GM19468 (cell line): ENCODE results near the gene ZNF619.

Experiments used
- ATAC-seq: cut with Tn5 transposase; IDR thresholded peaks from one replicate; pipeline ENCODE4 v1.9.1; 2021; ENCODE audit warnings: mild to moderate bottlenecking, moderate library complexity, moderate number of reproducible peaks; ENCODE audit not compliant: unreplicated experiment; ENCODE audit errors: extremely low read depth

The ZNF619 gene

DNA sequence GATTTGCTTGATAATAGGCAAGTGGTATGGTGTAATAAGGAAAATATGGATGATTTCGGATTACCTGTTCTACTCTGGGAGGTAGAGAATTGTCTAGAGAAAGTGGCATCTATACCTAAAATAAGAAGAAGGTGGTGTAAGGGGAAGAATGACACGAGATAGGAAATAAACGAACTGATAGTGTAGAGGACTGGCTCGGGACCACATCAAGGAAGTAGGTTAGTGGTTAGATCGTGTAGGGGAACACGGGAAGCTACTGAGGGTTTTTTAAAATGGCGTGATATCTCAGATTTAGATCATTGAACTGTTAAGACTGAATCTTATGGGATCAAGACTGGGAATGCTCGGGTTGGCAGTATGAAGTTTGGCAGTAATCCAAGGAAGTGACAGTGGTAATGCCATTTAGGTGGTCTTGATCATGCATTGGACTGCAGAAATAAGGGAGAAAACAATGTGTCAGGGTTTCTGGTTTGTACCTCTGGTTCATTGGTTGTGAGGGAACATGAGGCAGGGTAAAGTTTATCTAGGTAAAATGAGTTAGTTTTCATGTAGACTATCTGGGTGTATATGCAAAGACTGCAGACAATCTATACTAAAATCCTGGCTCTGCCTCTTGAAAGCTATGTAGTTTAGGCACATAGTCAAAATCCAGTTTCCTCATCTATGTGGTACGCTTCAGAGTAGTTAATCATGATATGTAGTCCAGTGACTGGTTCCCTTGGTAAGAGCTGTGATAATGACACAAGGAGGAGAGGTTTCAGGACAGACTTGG is 12.4 kb upstream of the ZNF619 start:
- ATAC-seq: no peak

DNA sequence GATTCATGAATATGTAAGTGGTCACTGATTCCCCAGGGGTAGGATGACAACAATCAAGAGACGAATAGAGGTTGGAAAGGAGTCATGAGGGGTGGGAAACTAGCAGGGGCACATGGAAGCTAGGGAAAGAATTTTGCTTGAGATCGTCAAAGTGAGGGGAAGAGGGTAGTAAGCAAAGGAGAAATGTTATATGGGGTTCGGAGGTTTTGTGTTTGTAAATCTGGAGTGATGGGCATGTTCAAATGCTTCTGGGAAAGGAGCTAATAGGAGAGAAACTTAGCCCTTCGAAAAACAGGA is 11.9 kb upstream of the ZNF619 start:
- no peak for ATAC-seq

DNA sequence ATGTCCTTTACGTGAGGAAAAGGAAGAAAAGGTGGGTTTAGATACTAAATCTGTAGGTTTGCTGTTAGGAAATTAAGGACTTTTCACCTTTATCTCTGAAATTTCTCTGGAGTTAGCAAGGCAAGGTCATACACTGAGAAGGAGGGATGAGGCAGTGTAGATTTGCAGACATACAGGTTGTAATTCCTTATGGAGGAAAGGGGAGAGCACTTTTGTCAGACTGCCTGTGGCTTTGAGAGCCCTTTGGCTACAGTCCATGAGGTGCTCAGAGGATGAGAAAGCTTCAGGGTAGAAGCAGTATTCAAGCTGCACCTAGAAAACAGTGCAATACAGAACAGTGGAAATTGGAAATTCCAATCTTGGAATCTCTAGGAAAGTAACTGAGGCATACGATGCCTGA is 11.5 kb upstream of the ZNF619 start:
- ATAC-seq: no peak

DNA sequence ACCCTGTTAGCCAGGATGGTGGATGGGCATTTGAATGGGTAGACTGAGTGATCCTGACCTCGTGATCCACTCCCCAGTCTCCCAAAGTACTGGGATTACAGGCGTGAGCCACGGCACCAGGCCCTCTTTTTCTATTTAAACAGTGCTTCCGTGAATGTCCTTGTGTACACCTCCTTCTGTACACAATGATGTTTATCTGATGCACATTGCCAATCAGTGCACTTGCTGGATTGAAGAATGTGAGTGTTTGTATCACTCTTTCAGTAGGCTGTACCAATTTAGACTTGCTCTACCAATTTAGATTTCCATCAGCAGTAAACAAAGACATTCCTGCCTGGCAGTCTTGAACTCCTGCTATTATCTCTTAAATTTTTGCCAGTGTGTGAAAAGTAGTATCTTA is 8.9 kb upstream of the ZNF619 start:
- ATAC-seq: no peak

DNA sequence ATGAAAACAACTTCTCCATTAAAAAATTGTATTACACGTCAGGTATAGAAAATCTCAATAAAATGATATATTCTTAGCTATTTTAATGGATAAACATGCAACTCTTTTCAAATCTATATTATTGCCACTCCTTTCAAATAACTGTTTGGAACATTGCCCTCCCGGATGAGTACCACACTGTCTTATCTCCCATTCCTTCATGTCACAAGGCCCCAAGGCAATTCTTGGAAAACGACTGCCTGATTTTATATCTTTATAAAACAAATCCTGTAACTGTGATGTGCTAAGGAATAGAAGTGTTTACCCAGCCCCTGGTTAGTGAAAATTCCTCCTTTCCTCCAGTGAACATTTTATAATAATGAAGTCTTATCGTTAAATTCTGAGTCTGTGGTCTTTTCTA is 6.2 kb upstream of the ZNF619 start:
- no peak for ATAC-seq

DNA sequence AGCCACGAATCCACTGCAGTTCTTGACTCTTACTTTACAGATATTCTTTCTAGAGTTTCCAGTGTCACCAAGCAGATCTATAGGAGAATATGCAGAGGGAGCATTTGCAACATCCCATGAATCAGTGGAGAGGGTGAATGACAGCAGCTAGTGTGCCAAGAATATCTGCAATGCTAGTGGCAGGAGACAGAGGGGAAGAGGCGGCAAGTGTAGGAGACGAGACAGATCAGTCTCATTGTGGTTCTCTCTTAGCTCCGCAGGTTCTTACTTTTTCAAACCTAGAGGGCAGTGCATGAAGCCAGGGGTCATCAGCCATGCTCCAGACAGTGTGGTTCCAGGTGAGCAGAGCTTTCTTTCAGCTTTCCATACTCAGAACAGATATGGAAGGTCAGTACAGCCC is 744 bp downstream of the ZNF619 start:
- ATAC-seq: no peak

DNA sequence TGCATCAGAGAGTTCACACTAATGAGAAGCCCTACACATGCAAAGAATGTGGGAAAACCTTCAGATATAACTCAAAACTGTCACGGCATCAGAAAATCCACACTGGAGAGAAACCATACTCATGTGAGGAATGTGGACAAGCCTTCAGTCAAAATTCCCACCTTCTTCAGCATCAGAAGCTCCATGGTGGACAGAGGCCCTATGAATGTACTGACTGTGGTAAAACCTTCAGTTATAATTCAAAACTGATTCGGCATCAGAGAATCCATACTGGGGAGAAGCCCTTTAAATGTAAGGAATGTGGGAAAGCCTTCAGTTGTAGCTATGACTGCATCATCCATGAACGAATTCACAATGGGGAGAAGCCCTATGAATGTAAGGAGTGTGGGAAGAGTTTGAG is 10.2 kb downstream of the ZNF619 start:
- ATAC-seq: no peak

DNA sequence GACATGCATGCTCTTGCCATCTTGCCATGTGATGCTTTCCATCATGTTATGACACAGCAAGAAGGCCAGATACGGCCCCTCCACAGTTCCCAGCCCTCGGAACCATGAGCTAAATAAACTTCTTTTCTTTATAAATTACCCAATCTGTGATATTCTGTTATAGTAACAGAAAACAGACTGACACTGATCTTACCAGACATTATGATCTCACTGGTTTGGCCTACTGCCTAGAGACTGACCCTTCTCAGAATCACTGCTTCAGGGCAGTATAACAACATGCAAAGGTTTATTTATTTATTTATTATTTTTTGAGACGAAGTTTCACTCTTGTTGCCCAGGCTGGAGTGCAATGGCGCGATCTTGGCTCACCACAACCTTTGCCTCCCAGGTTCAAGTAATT is 14.0 kb downstream of the ZNF619 start:
- no peak for ATAC-seq

DNA sequence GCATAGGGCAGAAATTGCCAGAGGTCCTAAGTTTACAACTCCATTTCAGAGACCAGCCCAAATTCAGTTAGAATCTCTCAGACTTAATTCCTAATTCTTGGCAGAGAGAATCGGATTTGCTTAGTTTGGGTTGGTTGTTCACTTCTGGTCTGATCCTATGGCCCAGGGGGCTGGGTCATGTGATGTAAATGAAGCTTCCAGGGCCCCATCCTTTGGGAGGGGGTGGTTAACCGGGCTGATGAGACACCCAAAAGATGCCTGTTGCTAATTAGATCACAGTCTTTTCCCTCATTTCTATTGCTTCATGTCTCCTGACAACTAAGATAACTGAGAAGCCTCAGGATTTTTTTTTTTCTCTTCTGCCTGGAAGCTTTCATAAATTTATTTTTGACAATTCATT is 17.8 kb downstream of the ZNF619 start:
- ATAC-seq: no peak

DNA sequence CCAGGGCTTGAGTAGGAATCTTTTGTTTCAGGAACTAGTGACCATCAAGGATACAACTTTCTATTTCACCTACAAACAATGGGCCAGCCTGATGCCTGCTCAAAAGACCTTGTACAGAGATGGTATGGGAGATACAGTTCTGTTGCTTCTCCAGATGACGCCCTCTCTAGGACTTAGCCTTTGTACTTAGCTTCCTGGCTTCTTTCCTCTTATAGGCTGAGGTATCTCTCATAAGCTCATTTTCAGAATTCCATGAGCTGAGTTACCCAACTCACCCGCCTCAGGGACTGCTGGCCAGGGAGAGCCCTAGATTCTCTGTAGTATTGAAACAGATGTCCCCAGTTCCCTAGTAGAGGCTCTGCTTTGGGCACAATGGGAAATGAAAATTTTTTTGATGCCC is 20.4 kb downstream of the ZNF619 start:
- ATAC-seq: no peak

DNA sequence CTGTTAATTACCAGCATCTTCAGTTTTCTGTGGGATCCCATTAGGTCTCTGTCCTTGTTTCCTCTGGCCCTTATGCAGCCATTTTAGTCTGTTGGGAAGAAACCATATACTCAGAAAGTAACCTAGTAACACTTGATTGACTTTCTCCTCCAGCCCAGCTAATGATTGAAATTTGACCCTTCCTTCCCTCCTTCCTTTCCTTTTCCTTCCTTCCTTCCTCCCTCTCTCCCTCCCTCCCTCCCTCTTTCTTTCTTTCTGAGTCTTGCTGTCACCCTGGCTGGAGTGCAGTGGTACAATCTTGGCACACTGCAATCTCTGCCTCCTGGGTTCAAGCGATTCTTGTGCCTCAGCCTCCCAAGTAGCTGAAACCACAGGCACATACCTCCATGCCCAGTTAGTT is 23.0 kb downstream of the ZNF619 start:
- ATAC-seq: no peak

DNA sequence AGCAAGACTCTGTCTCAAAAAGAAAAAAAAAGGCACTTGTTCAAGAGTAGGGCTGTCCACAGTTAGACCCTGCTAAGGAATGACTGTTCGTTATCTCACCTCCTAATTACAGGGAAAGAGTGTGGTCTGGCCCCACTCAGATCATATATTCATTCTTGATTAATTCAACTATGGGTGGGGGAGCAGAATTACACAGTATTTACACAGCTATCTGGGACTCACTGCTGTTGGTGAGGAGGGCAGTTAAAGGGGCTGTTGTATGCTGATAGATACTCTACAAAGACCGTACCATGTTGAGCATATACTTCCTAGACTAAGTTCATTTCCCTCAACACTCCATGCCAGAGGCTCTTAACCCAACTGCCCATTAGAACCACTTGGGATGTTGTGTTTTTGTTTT is 25.1 kb downstream of the ZNF619 start:
- no peak for ATAC-seq

DNA sequence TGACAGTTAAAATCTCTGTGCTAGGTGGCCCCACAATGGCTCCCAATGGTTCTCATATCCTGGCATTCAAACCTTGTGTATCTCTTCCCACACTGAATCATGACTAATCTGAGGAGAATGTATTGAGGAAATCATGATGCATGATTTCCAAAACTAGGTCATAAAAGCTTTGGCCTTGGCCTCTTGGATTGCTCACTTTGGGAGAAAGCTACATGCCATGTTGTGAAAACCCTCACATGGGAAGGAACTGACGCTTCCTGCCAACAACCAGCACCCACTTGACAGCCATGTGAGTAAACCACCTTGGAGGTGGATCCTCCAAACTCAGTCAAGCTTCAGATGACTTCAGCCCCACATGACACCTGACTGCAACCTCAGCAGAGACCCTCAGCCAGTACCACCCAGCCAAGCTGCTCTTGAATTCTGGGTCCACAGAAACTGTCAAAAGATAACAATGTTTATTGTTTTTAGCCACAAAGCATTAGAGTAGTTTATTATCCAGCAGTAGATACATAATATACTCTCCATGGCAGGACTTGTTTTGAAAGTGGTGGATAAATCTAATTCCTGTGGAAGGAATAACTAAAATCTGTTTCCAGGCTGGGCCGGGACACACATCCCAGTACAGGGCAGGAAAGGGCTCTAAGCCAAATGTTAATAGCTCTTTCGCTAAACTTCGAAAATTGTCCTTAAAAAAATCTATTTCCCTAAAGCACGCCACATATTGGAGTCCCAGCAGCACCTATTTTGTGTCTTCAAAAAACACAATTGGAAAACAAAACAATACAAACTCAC is 27.9 kb downstream of the ZNF619 start:
- no peak for ATAC-seq

DNA sequence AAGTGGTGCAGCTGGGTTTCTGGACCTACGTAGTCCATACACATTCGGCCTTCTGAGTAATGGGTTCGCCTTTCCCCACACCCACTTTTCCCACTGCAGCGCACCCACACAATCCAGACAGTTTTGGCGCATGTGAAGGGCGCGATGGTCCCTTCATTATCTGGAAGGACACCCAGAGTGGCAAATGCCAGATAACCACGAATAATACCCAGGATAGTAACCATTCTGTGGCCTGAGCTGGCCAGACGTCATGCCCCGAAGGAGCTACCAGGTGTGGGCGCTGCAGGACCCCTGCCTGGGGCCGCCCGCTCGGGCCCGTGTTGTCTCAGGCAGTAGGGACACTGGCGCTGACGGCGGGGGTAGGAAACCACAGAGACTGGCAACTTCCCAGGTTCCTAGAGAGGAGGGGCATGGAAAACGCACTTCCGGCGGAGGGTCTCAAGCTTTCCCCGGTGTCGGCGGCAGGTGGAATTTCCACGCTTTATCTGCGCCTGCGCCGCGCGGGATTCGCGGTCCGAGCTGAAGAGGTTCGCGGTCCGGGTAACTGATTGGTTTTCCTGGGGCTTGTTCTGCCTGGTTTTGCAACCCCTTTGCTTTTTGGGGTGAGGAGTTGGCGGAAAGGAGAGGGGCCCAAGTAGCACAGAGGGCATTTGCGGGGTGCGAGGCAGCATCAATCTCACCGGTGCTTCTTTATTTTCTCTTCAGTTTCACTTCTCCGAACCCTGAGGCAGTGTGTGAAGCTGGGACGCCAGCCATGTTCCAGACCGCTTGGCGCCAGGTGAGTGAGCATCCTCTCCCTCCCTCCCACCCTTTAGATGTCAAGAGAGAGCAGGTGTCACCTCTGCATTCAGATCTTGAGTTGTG is 28.9 kb downstream of the ZNF619 start, which contains the start of gene ZNF620:
TSS of gene ZNF620 (plus strand) at position 441 of the 864 bp plus-strand sequence. CDS start at position 755, 314 bp downstream.
- peak; percentile 22 for ATAC-seq

DNA sequence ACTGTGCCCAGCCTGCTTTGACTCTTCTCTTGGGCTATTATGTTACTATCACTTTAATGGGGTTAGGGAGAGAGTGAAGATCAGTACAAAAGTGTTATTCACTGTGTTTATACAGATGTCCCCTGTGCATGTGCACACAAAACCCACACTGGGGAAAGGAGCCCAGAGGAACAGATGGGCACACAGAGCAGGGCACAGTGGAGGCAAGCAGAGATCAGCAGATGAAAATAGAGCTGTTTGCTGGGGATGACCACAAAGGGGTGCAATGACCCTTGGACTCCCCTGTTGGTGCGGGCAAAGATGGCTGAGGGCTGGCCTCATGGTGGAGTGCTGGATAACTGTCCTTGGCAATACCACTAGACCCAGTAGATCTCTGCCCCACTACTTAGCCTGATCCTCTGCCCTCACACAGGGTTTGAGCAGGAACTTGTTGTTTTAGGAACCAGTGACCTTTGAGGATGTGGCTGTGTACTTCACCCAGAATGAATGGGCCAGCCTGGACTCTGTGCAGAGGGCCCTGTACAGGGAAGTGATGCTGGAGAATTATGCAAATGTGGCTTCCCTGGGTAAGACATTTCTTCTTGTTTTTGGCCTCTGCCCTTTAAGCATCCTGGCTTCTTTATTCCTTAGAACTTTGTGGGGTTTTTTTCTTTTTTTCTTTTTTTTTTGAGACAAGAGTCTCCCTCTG is 34.3 kb downstream of the ZNF619 start:
- ATAC-seq: no peak

DNA sequence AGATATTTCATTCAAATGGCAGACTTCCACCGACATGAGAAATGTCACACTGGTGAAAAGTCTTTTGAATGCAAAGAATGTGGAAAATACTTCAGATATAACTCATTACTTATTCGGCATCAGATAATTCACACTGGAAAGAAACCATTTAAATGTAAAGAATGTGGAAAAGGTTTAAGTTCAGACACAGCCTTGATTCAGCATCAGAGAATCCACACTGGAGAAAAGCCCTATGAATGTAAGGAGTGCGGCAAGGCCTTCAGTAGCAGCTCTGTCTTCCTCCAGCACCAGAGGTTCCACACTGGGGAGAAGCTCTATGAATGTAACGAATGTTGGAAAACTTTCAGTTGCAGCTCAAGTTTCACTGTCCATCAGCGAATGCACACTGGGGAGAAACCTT is 39.3 kb downstream of the ZNF619 start:
- ATAC-seq: no peak

DNA sequence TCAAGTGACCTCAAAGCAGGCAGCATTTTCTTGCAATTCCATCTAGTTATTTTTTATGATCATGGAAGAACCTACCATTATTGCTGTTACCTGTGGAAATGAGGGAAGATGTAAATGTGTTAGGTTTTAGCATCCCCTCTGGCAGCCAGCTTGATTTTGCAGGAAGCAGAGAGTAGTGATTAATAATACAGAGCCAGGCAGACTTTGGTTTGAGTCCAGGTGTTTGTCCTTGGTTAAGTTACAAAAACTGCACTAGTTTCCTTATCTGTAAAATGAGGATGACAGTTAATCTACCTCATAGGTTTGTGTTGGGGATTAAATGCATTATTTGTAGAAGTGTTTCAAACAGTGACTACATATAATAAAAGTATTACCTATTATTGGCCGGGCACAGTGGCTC is 41.1 kb downstream of the ZNF619 start:
- ATAC-seq: no peak

DNA sequence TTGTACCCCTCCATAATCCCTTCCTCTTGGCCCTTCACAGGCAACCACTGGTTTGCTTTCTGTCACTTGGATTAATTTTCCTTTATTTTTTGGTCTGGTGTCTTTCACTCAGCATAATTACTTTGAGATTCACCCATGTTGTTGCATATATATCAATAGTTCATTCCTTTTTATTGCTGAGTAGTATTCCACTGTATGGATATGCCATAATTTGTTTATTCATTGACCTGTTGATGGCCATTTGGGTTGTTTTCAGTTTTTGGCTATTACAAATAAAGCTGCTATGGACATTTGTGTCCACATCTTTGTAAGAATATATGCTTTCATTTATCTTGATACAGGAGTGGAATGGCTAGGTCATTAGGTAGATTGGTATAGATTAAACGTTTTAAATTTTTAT is 41.9 kb downstream of the ZNF619 start:
- no peak for ATAC-seq

DNA sequence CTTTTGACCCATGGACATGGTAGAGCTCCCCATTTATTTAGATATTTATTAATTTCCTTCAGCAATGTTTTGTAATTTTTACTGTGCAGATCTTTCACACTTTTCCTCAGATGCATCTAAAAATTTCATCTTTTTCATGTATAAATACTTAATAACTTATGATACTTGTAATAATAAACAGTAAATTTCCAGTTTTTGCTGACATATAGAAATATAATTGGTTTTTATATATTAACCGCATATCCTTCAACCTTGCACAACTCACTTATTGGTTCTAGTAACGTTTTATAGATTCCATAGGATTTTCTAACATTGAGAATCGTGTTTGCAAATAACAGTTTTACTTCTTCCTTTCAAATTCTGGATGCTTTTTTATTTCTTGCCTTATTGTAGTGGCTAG is 44.3 kb downstream of the ZNF619 start:
- no peak for ATAC-seq

DNA sequence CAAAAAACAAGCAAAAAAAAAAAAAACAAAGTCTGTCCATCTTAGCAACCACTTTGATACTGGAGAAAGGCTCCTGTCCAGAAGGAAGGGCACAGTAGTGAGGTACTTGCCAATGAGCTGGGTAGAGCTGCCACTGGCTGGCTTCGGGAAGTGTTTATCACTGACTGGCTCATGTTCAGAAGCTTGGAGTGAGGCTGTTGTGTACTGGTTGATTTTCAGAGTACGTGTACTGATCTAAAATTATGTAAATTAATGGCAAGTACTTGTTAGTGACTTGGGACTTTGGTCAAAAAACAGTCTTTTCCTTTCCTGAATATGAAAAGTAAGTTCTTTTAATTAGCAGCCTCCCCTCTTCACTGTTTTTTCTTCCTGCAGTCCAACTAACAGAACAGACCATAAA is 46.9 kb downstream of the ZNF619 start:
- ATAC-seq: no peak

DNA sequence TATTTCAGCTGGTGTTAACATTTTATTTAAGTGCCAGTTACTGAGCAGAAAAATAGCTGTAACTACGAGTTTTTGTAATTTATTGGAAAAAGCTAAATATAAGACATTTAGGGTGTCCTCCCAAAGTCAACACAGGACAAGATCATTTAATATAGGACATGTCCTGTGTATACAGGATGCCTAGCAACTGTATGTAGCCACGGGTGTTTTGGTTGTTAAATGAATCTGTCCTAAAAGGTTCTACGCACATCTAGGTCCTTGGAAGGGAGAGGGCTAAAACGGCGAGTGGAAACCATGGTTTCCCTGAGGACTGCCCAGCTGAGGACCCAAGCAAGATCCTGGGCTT is 47.3 kb downstream of the ZNF619 start:
- no peak for ATAC-seq
